ENCODE data around the gene NELL2. TPM values are rescaled to one million over a fixed set of nuclear protein-coding genes. Genes with fewer than 3 reads are reported as not detected.

The NELL2 gene
- total RNA-seq, 4 donors from 2014 or later: 4.7 to 20.5 (median 9.3) TPM

- TF ChIP-seq, protein P1, sequence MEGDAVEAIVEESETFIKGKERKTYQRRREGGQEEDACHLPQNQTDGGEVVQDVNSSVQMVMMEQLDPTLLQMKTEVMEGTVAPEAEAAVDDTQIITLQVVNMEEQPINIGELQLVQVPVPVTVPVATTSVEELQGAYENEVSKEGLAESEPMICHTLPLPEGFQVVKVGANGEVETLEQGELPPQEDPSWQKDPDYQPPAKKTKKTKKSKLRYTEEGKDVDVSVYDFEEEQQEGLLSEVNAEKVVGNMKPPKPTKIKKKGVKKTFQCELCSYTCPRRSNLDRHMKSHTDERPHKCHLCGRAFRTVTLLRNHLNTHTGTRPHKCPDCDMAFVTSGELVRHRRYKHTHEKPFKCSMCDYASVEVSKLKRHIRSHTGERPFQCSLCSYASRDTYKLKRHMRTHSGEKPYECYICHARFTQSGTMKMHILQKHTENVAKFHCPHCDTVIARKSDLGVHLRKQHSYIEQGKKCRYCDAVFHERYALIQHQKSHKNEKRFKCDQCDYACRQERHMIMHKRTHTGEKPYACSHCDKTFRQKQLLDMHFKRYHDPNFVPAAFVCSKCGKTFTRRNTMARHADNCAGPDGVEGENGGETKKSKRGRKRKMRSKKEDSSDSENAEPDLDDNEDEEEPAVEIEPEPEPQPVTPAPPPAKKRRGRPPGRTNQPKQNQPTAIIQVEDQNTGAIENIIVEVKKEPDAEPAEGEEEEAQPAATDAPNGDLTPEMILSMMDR (IDR thresholded peaks at IDR 0.05): no peak
- TF ChIP-seq EP300 (IDR thresholded peaks at IDR 0.05) (no peak), POLR2AphosphoS5 (IDR thresholded peaks at IDR 0.05) (no peak)
- Histone ChIP-seq H3K4me3 (no peak overlapping the region), H3K36me3 (no peaks in the 10 kb centered on the region), H3K27me3 (no peaks in the 10 kb centered on the region), H3K27ac (no peak overlapping the region), H3K9me3 (no peaks in the 10 kb centered on the region), H3K4me1 (no peaks in the 10 kb centered on the region)
- DNase-seq (ENCODE audit: low spot score in 2 of 2): no peak
Measured at GRCh38 chr12:44804068-44804467, 72.0 kb downstream of the NELL2 start.

- H3K36me3 ChIP-seq: no peaks in the 10 kb centered on the region
- H3K4me1 ChIP-seq: no peaks in the 10 kb centered on the region
- no peaks in the 10 kb centered on the region for H3K27me3 ChIP-seq
- H3K9me3 ChIP-seq: no peaks in the 10 kb centered on the region
- TF ChIP-seq, protein P1 (IDR thresholded peaks at IDR 0.05): no peak
- TF ChIP-seq EP300 (IDR thresholded peaks at IDR 0.05) (no peak), POLR2A (IDR thresholded peaks at IDR 0.05) (no peak), POLR2AphosphoS5 (IDR thresholded peaks at IDR 0.05) (no peak)
- DNase-seq (ENCODE audit: low spot score in 2 of 2): no peak
- no peak overlapping the region for H3K4me3 ChIP-seq
- H3K27ac ChIP-seq: no peak overlapping the region
Measured at GRCh38 chr12:44795970-44796369, 80.1 kb downstream of the NELL2 start.

- WGBS: 79% methylated on average over 3 of the region's 4 CpGs
- TF ChIP-seq, protein P1 (IDR thresholded peaks at IDR 0.05): no peak
- TF ChIP-seq POLR2AphosphoS5 (IDR thresholded peaks at IDR 0.05): no peak
- no peak for TF ChIP-seq POLR2A (IDR thresholded peaks at IDR 0.05)
- TF ChIP-seq EP300 (IDR thresholded peaks at IDR 0.05): no peak
- Histone ChIP-seq H3K27ac (no peak overlapping the region), H3K27me3 (no peaks in the 10 kb centered on the region), H3K9me3 (no peaks in the 10 kb centered on the region), H3K4me3 (no peak overlapping the region), H3K4me1 (no peaks in the 10 kb centered on the region), H3K36me3 (no peaks in the 10 kb centered on the region)
- DNase-seq (ENCODE audit: low spot score in 2 of 2): no peak
Measured at GRCh38 chr12:44788731-44789130, 87.4 kb downstream of the NELL2 start.

DNA sequence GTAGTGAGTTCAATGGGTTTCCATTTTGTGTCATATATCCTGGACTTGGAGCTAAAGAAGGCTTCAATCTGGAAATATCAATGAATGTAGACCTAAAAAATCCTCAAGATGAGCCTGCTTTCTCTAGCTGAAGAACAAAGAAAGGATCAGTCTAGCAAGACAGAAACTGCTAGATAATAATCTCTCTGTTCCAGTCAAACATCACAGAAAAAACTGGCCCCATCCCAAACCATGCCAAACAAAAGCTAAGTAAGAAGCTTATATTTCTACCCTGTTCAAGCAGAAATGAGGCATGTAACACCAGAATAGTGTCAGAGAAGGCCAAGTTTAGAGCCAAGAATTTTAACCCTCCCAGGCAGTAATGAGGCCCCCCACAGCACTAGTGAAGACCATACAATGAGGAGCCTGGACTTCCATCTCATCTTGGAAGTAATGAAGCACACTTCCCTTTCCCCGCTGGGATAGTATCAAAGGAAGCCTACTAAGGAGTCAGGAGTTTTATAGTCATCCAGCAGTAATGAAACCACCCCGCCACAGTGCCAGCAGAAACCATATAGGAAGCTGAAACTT is 95.8 kb downstream of the NELL2 start:
- Histone ChIP-seq H3K4me1 (no peaks in the 10 kb centered on the region), H3K36me3 (no peaks in the 10 kb centered on the region), H3K4me3 (no peak overlapping the region), H3K27ac (no peak overlapping the region), H3K9me3 (no peaks in the 10 kb centered on the region), H3K27me3 (no peaks in the 10 kb centered on the region)
- WGBS: 88% methylated on average over 2 of the region's 2 CpGs
- TF ChIP-seq, protein P1 (IDR thresholded peaks at IDR 0.05): no peak
- DNase-seq (ENCODE audit: low spot score in 2 of 2): no peak

DNA sequence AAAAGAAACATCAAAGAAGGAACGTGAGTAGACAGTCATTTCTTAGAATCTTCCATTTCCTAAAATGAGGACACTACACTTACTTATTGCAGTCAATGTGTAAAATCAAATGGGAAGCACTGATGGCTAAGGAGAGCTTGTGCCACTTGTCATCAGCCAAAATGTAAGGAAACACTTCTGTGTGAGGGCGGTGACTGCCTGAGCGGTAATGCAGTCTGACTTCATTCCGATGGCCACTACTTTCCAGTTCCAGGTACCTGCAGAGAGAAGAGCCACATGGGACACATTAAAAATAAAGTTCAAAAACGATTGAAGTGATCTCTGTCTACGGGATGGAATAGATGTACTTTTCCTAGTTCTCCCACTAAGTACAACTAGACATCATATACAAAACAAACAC is 96.3 kb downstream of the NELL2 start:
- Histone ChIP-seq H3K36me3 (no peaks in the 10 kb centered on the region), H3K4me1 (no peaks in the 10 kb centered on the region), H3K27ac (no peak overlapping the region), H3K4me3 (no peak overlapping the region), H3K9me3 (no peaks in the 10 kb centered on the region), H3K27me3 (no peaks in the 10 kb centered on the region)
- WGBS: 81% methylated on average over 6 of the region's 6 CpGs
- DNase-seq (ENCODE audit: low spot score in 2 of 2): no peak
- TF ChIP-seq EP300 (IDR thresholded peaks at IDR 0.05) (no peak), POLR2A (IDR thresholded peaks at IDR 0.05) (no peak), POLR2AphosphoS5 (IDR thresholded peaks at IDR 0.05) (no peak)
- TF ChIP-seq, protein P1 (IDR thresholded peaks at IDR 0.05): no peak

Data from suprapubic skin (tissue), 4 donors.